GM23338 (cell line): Measurements from ENCODE around the gene FOXR1. TPM values are rescaled to one million over a fixed set of nuclear protein-coding genes. Genes with fewer than 3 reads are reported as not detected.

ENCODE experiments used
- ATAC-seq: fragments of 200-7000 bp; cut with Tn5 transposase; 3 replicates; pipeline ENCODE4 v1.9.1; 2020
- DNase-seq: peaks from one replicate; pipeline ENCODE4 v3.0.0-alpha.2; 2015; ENCODE audit warnings: low spot score
- H2AFZ ChIP-seq: fragments of 200-600 bp; sonication (generic); 2 replicates; pipeline ENCODE4 v1.8.0; 2016; ENCODE audit warnings: antibody characterized with exemption, mild to moderate bottlenecking, moderate library complexity
- H3F3A ChIP-seq: fragments of 200-600 bp; sonication (generic); replicated peaks from 2 replicates; pipeline ENCODE4 v1.8.0; 2017; ENCODE audit warnings: antibody characterized with exemption, mixed run types, low read depth
- H3K27ac ChIP-seq: fragments of 200-600 bp; sonication (generic); 2 replicates; pipeline ENCODE4 v1.6.1; 2016; ENCODE audit warnings: low read depth
- H3K27me3 ChIP-seq: fragments of 200-600 bp; sonication (generic); 2 replicates; pipeline ENCODE4 v1.8.0; 2016; ENCODE audit warnings: mild to moderate bottlenecking, mixed run types, moderate library complexity; ENCODE audit not compliant: insufficient read depth
- H3K36me3 ChIP-seq: fragments of 200-600 bp; sonication (generic); 2 replicates; pipeline ENCODE4 v1.8.0; 2016; ENCODE audit warnings: mild to moderate bottlenecking; ENCODE audit not compliant: insufficient read depth
- H3K4me1 ChIP-seq: fragments of 200-600 bp; sonication (generic); 2 replicates; pipeline ENCODE4 v1.8.0; 2016; ENCODE audit warnings: mild to moderate bottlenecking, moderate library complexity; ENCODE audit not compliant: insufficient read depth
- H3K4me2 ChIP-seq: fragments of 200-600 bp; sonication (generic); 2 replicates; pipeline ENCODE4 v1.7.1; 2017; ENCODE audit warnings: mixed run types
- H3K4me3 ChIP-seq: fragments of 200-600 bp; sonication (generic); 2 replicates; pipeline ENCODE4 v1.6.1; 2016; ENCODE audit warnings: mixed run types
- H3K79me2 ChIP-seq: fragments of 200-600 bp; sonication (generic); replicated peaks from 2 replicates; pipeline ENCODE4 v1.8.0; 2017; ENCODE audit warnings: mild to moderate bottlenecking; ENCODE audit not compliant: insufficient read depth
- H3K9me2 ChIP-seq: fragments of 200-600 bp; sonication (generic); 2 replicates; pipeline ENCODE4 v1.8.0; 2017; ENCODE audit not compliant: insufficient read depth
- H4K20me1 ChIP-seq: fragments of 200-600 bp; sonication (generic); replicated peaks from 2 replicates; pipeline ENCODE4 v1.8.0; 2017; ENCODE audit warnings: mild to moderate bottlenecking; ENCODE audit not compliant: insufficient read depth
- H3K27ac Mint-ChIP-seq: 2 replicates; pipeline ENCODE4 v1.8.0; 2020; ENCODE audit warnings: inconsistent platforms, mild to moderate bottlenecking, moderate library complexity, mixed read lengths
- H3K27me3 Mint-ChIP-seq: 3 replicates; pipeline ENCODE4 v1.8.0; 2022; ENCODE audit warnings: low read depth, mild to moderate bottlenecking, moderate library complexity, mixed read lengths, inconsistent platforms; ENCODE audit not compliant: insufficient read depth, poor library complexity
- H3K36me3 Mint-ChIP-seq: 3 replicates; pipeline ENCODE4 v1.8.0; 2021; ENCODE audit warnings: low read depth, mild to moderate bottlenecking, inconsistent platforms, moderate library complexity, mixed read lengths
- H3K4me1 Mint-ChIP-seq: 3 replicates; pipeline ENCODE4 v1.8.0; 2020; ENCODE audit warnings: mild to moderate bottlenecking, inconsistent platforms, mixed read lengths
- H3K4me3 Mint-ChIP-seq: 3 replicates; pipeline ENCODE4 v1.8.0; 2021; ENCODE audit warnings: moderate library complexity, mild to moderate bottlenecking, inconsistent platforms, mixed read lengths
- H3K9me3 Mint-ChIP-seq: 3 replicates; pipeline ENCODE4 v1.8.0; 2020; ENCODE audit warnings: moderate library complexity, mild to moderate bottlenecking, inconsistent platforms, mixed read lengths
- CREB1 ChIP-seq: fragments of 250-450 bp; sonication (Bioruptor Pico); IDR thresholded peaks from 2 replicates; pipeline ENCODE4 v1.5.0; 2020; ENCODE audit warnings: low read depth, mild to moderate bottlenecking, moderate library complexity
- CTCF ChIP-seq, 2 experiments: fragments of 200-600 bp in 1 of 2; sonication (generic) in 1 of 2; conservative IDR thresholded peaks; 2 replicates each; pipeline versions ENCODE4 v1.5.1 to v1.6.1; 2016 to 2017; ENCODE audit warnings: antibody characterized with exemption in 2 of 2, low read depth in 2 of 2, mild to moderate bottlenecking in 2 of 2, moderate library complexity in 1 of 2
- EZH2 ChIP-seq: fragments of 200-600 bp; sonication (generic); IDR thresholded peaks from one replicate; pipeline ENCODE4 v1.8.0; 2017; ENCODE audit warnings: antibody characterized with exemption, mild to moderate bottlenecking, low read depth; ENCODE audit not compliant: unreplicated experiment
- POLR2AphosphoS5 ChIP-seq: IDR thresholded peaks from 2 replicates; pipeline ENCODE4 v1.6.1; 2016; ENCODE audit warnings: antibody characterized with exemption, low read depth
- STAT1 ChIP-seq: IDR thresholded peaks from one replicate; pipeline ENCODE4 v1.6.1; 2016; ENCODE audit warnings: antibody characterized with exemption; ENCODE audit not compliant: unreplicated experiment
- polyA plus RNA-seq: library from polyadenylated mRNA; unstranded; fragments of >200 nt; fragmentation: Nextera tagmentation; extraction: Ambion mirVana; gene quantifications from 2 replicates; pipeline ENCODE4 v1.2.1, GENCODE V29; 2016
- total RNA-seq: library from RNA; depleted of rRNA; stranded (reverse); fragments of >200 nt; shearing (Covaris generic); gene quantifications from 2 replicates; pipeline ENCODE4 v1.2.3, GENCODE V29; 2014

The FOXR1 gene
- total and polyA plus RNA-seq, 2 experiments from 2014 or later: not detected

GRCh38 chr11:119012629-119013170, 41.1 kb downstream of the FOXR1 start:
- H3K4me3 Mint-ChIP-seq: no peak overlapping the region
- H3K36me3 Mint-ChIP-seq: peaks cover 79% of the 10 kb centered on the region
- Histone ChIP-seq H3K4me1 (peaks cover 11% of the 10 kb centered on the region; the same call in 1 of the 2 replicates), H3K4me3 (no peak overlapping the region), H3K27me3 (no peaks in the 10 kb centered on the region), H3K27ac (peak overlapping the region; percentile 78), H2AFZ (no peak overlapping the region), H3K79me2 (peaks cover 22% of the 10 kb centered on the region), H3K36me3 (peaks cover 44% of the 10 kb centered on the region), H4K20me1 (peaks cover 28% of the 10 kb centered on the region), H3K9me2 (no peaks in the 10 kb centered on the region), H3K4me2 (no peak overlapping the region), H3F3A (peaks cover 61% of the 10 kb centered on the region)
- H3K9me3 Mint-ChIP-seq: peaks cover under 1% of the 10 kb centered on the region; the same call in 1 of the 3 replicates
- H3K27ac Mint-ChIP-seq: no peak overlapping the region
- peaks cover 2% of the 10 kb centered on the region for H3K27me3 Mint-ChIP-seq
- H3K4me1 Mint-ChIP-seq: no peaks in the 10 kb centered on the region; the same call in 1 of the 3 replicates
- ATAC-seq (no peak), DNase-seq (no peak)
- TF ChIP-seq CREB1 (CRISPR knock-in tag): no peak
- TF ChIP-seq STAT1: no peak
- 0 out of 2 replicates have a peak, but pooled peaks have one; percentile 15 for TF ChIP-seq POLR2AphosphoS5

- no peak for DNase-seq
- peaks cover 44% of the 10 kb centered on the region for H3K36me3 ChIP-seq
- no peak overlapping the region for H3K4me3 Mint-ChIP-seq
These were observed 42.8 kb downstream of the FOXR1 start for GRCh38 chr11:119014209-119014924.

GRCh38 chr11:119015054-119015611, 43.6 kb downstream of the FOXR1 start:
- Histone ChIP-seq H3K27ac (peak overlapping the region; percentile 87), H3F3A (peaks cover 60% of the 10 kb centered on the region), H3K36me3 (peaks cover 44% of the 10 kb centered on the region), H3K27me3 (no peaks in the 10 kb centered on the region), H3K9me2 (no peaks in the 10 kb centered on the region), H3K4me3 (no peak overlapping the region), H3K4me2 (no peak overlapping the region), H3K79me2 (peaks cover 41% of the 10 kb centered on the region), H4K20me1 (peaks cover 28% of the 10 kb centered on the region), H3K4me1 (peaks cover 19% of the 10 kb centered on the region; the same call in 1 of the 2 replicates), H2AFZ (no peak overlapping the region)
- Mint-ChIP-seq H3K36me3 (peaks cover 75% of the 10 kb centered on the region), H3K27ac (peak overlapping the region; percentile 76), H3K4me1 (peaks cover 6% of the 10 kb centered on the region), H3K9me3 (peaks cover 3% of the 10 kb centered on the region; the same call in 1 of the 3 replicates), H3K4me3 (peak overlapping the region; percentile 39; the same call in 2 of the 3 replicates), H3K27me3 (peaks cover 6% of the 10 kb centered on the region)
- TF ChIP-seq POLR2AphosphoS5 (peak; percentile 47; the same call in 1 of the 2 replicates), CTCF (conservative IDR thresholded peaks at IDR 0.05; ENCODE audit: low read depth in 2 of 2) (peak; percentile 18 to 25; a peak in 1 of 4 replicates), CREB1 (CRISPR knock-in tag) (no peak)
- DNase-seq (no peak), ATAC-seq (no peak)

More at GRCh38 chr11:119014209-119014924, 42.8 kb downstream of the FOXR1 start:
- Histone ChIP-seq H4K20me1 (peaks cover 28% of the 10 kb centered on the region), H3K4me3 (no peak overlapping the region), H3F3A (peaks cover 60% of the 10 kb centered on the region), H3K79me2 (peaks cover 34% of the 10 kb centered on the region), H2AFZ (no peak overlapping the region), H3K9me2 (no peaks in the 10 kb centered on the region), H3K4me1 (peaks cover 11% of the 10 kb centered on the region; the same call in 1 of the 2 replicates), H3K4me2 (no peak overlapping the region), H3K27me3 (no peaks in the 10 kb centered on the region), H3K27ac (peak overlapping the region; percentile 87)
- 0 out of 2 replicates have a peak overlapping the region, but pooled peaks have one; percentile 19 for H3K27ac Mint-ChIP-seq
- peaks cover 6% of the 10 kb centered on the region for H3K27me3 Mint-ChIP-seq
- H3K36me3 Mint-ChIP-seq: peaks cover 75% of the 10 kb centered on the region
- peaks cover 3% of the 10 kb centered on the region; the same call in 1 of the 3 replicates for H3K9me3 Mint-ChIP-seq
- no peak for ATAC-seq
- TF ChIP-seq EZH2 (no peak), POLR2AphosphoS5 (peak; percentile 10; the same call in 1 of the 2 replicates)
- no peaks in the 10 kb centered on the region; the same call in 1 of the 3 replicates for H3K4me1 Mint-ChIP-seq
